Stimulated activated memory B cell treated with anti-CD40 and anti-IgM and Interleukin-4, amounts not matched to agents 10 μg/mL and 1 μg/mL and 100 μg/mL, for 72 hours (primary cell): ENCODE data around the gene TPRX2.
"Not testable (repeated sequence)": the region's sequence is repeated elsewhere in the genome, so short reads cannot be mapped to it uniquely, and the experiment has no call there.

ENCODE experiments used
- ATAC-seq: fragments of 150-1000 bp; cut with Tn5 transposase; 2 replicates; pipeline ENCODE4 v1.10.0; 2021
- H3K27ac Mint-ChIP-seq: one replicate; pipeline ENCODE4 v1.8.0; 2022; ENCODE audit warnings: mild to moderate bottlenecking, mixed read lengths
- H3K27me3 Mint-ChIP-seq: one replicate; pipeline ENCODE4 v1.8.0; 2022; ENCODE audit warnings: mixed read lengths
- H3K36me3 Mint-ChIP-seq: one replicate; pipeline ENCODE4 v1.8.0; 2022; ENCODE audit warnings: mixed read lengths
- H3K4me1 Mint-ChIP-seq: one replicate; pipeline ENCODE4 v1.8.0; 2022; ENCODE audit warnings: mixed read lengths
- H3K4me3 Mint-ChIP-seq: one replicate; pipeline ENCODE4 v1.8.0; 2022; ENCODE audit warnings: mild to moderate bottlenecking, moderate library complexity, mixed read lengths
- H3K9me3 Mint-ChIP-seq: one replicate; pipeline ENCODE4 v1.8.0; 2022; ENCODE audit warnings: mixed read lengths

TPRX2 gene

DNA sequence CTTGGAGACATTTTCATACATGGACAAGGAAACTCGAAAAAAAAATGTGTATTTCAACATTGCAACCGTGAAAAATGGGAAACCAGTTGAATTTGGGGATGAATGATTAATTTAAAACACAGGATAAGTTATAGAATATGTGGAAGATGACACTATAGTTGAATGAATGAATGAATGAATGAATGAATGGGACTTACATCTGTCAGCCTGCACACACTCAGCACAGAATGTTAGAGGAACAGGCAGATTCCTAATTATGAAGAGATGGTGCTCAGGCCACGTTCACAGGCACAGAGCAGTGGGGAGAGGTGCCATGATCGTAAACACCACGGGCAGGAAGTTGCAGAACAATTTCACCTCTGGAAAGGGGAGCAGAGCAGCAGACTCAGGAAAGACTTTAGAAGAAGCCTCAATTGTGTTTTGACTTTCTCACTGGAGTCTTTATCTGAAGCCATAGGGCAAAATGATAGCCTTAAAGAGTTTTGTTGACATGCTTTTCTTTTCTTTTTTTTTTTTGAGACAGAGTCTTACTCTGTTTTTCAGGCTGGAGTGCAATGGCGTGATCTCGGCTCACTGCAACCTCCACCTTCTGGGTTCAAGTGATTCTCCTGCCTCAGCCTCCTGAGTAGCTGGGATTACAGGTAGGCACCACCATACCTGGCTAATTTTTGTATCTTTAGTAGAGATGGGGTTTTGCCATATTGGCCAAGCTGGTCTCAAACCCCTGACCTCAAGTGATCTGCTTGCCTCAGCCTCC is 32.0 kb downstream of the TPRX2 start:
- Mint-ChIP-seq H3K36me3 (no peaks in the 10 kb centered on the region), H3K27me3 (peaks cover 19% of the 10 kb centered on the region), H3K4me3 (no peak overlapping the region), H3K9me3 (peaks cover 12% of the 10 kb centered on the region), H3K4me1 (no peaks in the 10 kb centered on the region), H3K27ac (no peak overlapping the region)
- no peak for ATAC-seq

DNA sequence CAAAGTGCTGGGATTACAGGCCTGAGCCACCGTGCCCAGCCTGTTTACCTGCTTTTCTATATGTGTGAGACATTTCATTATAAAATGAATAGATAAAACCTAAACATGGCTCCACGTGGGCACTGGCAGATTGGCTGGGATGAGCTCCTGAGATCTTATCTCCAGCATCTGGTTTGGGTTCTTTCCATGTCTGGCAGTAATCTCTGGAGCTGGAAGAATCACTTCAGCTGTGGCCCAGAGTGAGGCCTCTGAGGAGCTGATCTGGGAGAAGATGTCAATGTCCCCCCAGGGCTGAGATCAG is 32.5 kb downstream of the TPRX2 start:
- no peaks in the 10 kb centered on the region for H3K4me1 Mint-ChIP-seq
- no peak overlapping the region for H3K4me3 Mint-ChIP-seq
- no peak for ATAC-seq
- H3K36me3 Mint-ChIP-seq: no peaks in the 10 kb centered on the region
- H3K27me3 Mint-ChIP-seq: peaks cover 19% of the 10 kb centered on the region
- peaks cover 17% of the 10 kb centered on the region for H3K9me3 Mint-ChIP-seq
- H3K27ac Mint-ChIP-seq: no peak overlapping the region

DNA sequence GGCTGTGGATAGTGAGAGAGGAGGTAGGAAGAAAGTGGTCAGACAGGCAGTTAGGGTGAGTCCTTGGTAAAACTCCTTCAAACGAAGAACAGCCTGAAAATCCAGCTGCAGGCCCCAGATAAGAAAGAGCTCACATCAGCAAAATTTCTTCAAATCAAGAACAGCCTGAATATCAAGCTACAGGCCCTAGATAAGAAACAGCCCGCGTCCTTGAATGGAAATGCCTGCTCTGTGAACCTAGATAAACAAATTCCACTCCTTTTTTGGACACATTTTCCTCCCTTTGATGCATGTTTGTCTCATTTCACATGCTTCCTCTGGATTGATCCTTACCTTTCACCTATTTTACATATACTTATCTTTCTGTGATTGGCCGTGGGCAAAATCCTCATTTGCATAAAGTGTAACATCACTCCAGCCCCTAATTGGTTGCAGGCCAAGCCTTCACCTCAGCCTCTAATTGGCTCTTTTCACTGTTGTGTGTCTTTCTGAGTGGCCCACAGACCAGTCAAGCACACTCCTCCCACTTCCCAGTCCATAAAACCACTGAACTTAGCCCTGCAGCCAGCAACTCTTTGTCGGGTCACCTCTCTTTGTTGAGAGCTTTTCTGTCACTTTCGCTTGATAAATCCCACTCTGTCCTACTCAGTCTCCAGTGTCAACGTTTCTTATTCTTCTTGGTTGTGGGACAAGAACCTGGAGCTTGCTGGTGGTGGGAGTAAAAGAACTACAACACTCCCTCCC is 33.1 kb downstream of the TPRX2 start:
- no peak for ATAC-seq

DNA sequence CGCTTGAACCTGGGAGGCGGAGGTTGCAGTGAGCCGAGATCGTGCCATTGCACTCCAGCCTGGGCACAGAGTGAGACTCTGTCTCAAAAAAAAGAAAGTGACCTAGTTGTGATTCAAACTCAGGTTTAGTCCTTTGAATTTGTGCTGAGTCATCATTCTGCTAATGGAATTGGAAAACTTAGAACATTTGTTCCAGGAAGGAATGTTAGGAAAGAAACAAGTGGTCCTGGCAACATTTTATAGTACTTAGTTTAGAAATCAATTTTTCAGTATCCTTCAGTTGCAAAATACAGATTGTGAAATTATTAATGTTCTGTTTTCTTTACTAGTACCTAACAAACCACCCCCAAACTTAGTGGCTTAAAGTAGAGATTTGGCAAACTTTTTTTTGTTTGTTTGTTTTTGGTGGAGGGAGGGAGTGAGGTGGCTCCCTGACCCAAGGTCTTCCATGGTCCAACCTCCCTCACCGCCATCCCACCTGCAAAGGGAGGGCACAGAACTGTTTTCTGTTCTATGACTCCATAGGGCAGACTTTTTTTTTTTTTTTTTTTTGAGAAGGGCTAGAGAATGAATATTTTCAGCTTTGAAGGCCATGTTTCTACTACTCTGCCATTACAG is 36.2 kb downstream of the TPRX2 start:
- no peak for ATAC-seq
- peaks cover 20% of the 10 kb centered on the region for H3K9me3 Mint-ChIP-seq
- H3K27ac Mint-ChIP-seq: no peak overlapping the region
- no peaks in the 10 kb centered on the region for H3K4me1 Mint-ChIP-seq
- H3K36me3 Mint-ChIP-seq: no peaks in the 10 kb centered on the region
- no peak overlapping the region for H3K4me3 Mint-ChIP-seq
- peaks cover 19% of the 10 kb centered on the region for H3K27me3 Mint-ChIP-seq

More for the DNA sequence above, 33.1 kb downstream of the TPRX2 start:
- Mint-ChIP-seq H3K4me3 (no peak overlapping the region), H3K4me1 (no peaks in the 10 kb centered on the region), H3K36me3 (no peaks in the 10 kb centered on the region), H3K27me3 (peaks cover 19% of the 10 kb centered on the region), H3K9me3 (peaks cover 17% of the 10 kb centered on the region), H3K27ac (no peak overlapping the region)

DNA sequence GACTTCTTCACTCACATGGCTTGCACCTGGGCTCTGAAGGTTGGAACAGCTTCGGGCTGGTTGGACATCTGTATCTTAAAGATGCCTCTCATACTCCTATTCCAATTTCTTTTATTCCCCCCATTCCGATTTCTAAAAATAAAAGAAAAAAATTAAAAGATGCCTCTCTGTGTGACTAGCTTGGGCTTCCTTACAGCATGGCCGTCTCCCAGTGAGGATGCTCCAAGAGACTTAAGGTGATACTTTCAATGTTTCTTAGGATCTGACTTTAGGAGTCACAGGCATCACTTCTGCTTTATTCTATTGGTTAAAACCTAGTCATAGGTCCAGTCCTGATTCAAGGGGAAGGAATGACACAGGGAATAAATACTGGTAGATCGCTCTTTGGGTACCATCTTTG is 37.0 kb downstream of the TPRX2 start:
- ATAC-seq: no peak

DNA sequence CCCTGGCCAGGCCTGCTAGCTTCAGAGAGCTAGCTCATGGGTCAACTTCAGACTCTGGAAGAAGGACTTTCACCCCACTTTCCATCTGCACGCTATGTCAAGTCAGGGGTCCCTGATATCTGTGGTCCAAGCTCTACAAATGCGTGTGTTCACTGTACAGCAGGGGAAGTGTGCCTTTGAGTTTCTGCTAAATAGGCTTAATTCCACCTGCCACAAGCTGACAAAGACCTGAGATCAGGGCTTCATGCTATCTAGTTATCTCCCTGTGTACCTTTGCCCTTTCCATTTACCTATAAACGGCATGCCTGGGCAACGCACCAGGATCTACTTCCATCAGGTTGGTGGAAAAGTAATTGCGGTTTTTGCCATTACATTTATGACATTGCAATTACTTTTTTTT is 37.7 kb downstream of the TPRX2 start:
- H3K9me3 Mint-ChIP-seq: peaks cover 13% of the 10 kb centered on the region
- no peak overlapping the region for H3K4me3 Mint-ChIP-seq
- no peak for ATAC-seq
- no peaks in the 10 kb centered on the region for H3K4me1 Mint-ChIP-seq
- H3K27me3 Mint-ChIP-seq: peaks cover 22% of the 10 kb centered on the region
- no peak overlapping the region for H3K27ac Mint-ChIP-seq
- no peaks in the 10 kb centered on the region for H3K36me3 Mint-ChIP-seq

More for the DNA sequence above, 37.0 kb downstream of the TPRX2 start:
- Mint-ChIP-seq H3K4me1 (no peaks in the 10 kb centered on the region), H3K9me3 (peaks cover 15% of the 10 kb centered on the region), H3K36me3 (no peaks in the 10 kb centered on the region), H3K27me3 (peaks cover 19% of the 10 kb centered on the region), H3K27ac (no peak overlapping the region), H3K4me3 (no peak overlapping the region)

DNA sequence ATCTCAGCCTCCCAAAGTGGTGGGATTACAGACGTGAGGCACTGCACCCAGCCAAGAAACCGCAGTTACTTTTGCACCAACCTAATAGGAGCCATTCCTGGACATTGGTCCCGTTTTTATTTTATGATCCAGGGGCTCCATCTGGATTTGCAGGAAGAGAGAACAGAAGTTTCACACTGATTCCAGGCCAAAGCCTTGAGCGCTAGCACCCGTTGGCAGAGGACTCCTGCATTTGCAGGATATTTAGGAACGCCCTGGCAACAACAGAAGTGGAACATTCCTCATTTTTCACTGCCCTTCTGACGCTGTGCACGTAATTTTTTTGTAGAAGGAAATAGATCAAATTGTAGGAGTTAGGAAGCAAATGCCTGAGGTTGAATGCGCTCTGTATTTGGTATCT is 38.8 kb downstream of the TPRX2 start:
- Mint-ChIP-seq H3K27ac (no peak overlapping the region), H3K4me1 (no peaks in the 10 kb centered on the region), H3K36me3 (no peaks in the 10 kb centered on the region), H3K9me3 (peaks cover 8% of the 10 kb centered on the region), H3K27me3 (peaks cover 22% of the 10 kb centered on the region), H3K4me3 (no peak overlapping the region)
- no peak for ATAC-seq

DNA sequence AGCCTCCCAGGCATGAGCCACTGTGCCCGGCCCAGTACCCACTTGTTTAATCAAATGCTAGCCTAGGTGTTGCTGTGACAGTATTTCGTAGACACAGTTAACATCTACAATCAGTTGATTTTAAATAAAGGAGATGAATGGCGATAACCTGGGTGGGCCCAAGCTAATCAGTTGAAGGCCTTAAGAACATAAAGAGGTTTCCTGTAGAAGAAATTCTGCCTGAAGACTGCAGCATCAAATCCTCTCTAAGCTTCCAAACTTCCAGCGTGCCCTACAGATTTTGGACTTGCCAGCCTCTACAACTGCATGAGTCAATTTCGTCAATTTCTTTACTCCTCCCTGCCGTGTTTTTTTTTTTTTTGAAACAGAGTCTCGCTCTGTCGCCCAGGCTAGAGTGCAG is 40.3 kb downstream of the TPRX2 start:
- Mint-ChIP-seq H3K9me3 (peaks cover 8% of the 10 kb centered on the region), H3K27me3 (peaks cover 22% of the 10 kb centered on the region), H3K36me3 (no peaks in the 10 kb centered on the region), H3K4me3 (no peak overlapping the region), H3K4me1 (no peaks in the 10 kb centered on the region), H3K27ac (no peak overlapping the region)
- no peak for ATAC-seq

DNA sequence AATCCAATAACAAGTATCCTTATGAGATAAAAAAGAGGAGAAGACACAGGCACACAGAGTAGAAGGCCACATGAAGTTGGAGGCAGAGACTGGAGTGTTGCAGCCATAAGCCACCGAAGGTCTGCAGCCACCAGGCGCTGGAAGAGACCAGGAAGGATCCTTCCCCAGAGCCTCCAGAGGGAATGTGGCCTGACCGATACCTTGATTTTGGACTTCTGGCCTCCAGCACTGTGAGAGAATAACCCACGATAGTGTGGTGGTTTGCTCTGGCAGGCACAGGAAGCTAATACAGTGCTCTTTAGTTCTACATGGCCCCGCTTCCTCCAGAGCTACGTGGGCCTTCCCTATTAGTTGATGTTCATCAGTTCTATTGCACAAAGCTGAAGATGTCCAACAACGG is 42.3 kb downstream of the TPRX2 start:
- no peaks in the 10 kb centered on the region for H3K4me1 Mint-ChIP-seq
- no peak for ATAC-seq
- no peak overlapping the region for H3K4me3 Mint-ChIP-seq
- no peak overlapping the region for H3K27ac Mint-ChIP-seq
- H3K36me3 Mint-ChIP-seq: no peaks in the 10 kb centered on the region
- H3K27me3 Mint-ChIP-seq: peaks cover 22% of the 10 kb centered on the region
- H3K9me3 Mint-ChIP-seq: peaks cover 5% of the 10 kb centered on the region

DNA sequence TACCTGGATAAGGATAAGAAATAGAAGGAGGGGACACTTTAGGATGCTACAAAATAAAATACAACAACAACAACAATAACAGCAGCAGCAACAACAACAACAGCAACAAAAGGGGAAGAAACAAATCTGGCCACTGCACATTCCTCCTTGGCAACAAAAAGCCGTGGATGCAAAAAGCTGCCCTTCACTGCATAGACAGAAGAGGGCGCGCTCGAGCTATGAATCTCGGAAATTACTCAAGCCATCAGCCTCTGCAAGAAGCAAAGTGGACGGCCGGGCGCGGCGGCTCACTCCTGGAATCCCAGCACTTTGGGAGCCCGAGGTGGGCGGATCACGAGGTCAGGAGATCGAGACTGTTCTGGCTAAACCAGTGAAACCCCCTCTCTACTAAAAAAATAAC is 50.3 kb downstream of the TPRX2 start:
- not testable (repeated sequence) for H3K4me3 Mint-ChIP-seq, H3K4me1 Mint-ChIP-seq, H3K27me3 Mint-ChIP-seq

DNA sequence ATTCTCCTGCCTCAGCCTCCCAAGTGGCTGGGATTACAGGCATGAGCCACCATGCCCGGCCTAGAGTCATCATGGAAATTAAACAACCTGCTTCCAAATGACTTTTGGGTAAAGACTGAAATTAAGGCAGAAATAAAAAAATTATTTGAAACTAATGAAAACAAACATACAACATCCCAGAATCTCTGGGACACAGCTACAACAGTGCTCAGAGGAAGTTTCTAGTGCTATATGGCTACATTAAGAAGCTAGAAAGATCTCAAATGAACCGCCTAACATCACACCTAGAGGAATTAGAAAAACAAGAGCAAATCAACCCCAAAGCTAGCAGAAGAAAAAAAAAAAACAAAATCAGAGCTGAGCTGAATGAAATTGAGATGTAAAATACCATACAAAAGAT is 51.2 kb downstream of the TPRX2 start:
- not testable (repeated sequence) for H3K36me3 Mint-ChIP-seq, ATAC-seq, H3K4me1 Mint-ChIP-seq, H3K9me3 Mint-ChIP-seq, H3K4me3 Mint-ChIP-seq, H3K27me3 Mint-ChIP-seq, H3K27ac Mint-ChIP-seq

More for the DNA sequence above, 50.3 kb downstream of the TPRX2 start:
- not testable (repeated sequence) for H3K36me3 Mint-ChIP-seq, H3K9me3 Mint-ChIP-seq, H3K27ac Mint-ChIP-seq, ATAC-seq
